HG03520 (cell line): ENCODE results near the gene ZFYVE19.
A peak's percentile ranks its signal among the peaks of the same experiment; 100 is the strongest.

Source experiments
- ATAC-seq: cut with Tn5 transposase; IDR thresholded peaks from one replicate; pipeline ENCODE4 v1.9.1; 2021; ENCODE audit warnings: mild to moderate bottlenecking, moderate library complexity; ENCODE audit not compliant: unreplicated experiment

Gene ZFYVE19

GRCh38 chr15:40807028-40807887 lies at the start of gene ZFYVE19, which contains the start of gene DNAJC17:
Gene ZFYVE19 (plus strand): TSS chr15:40807089. CDS start chr15:40807590, 501 bp downstream.
Gene DNAJC17 (minus strand): TSS chr15:40807473. CDS start chr15:40807446, 27 bp downstream.
- ATAC-seq, result peak; percentile 90

GRCh38 chr15:40759961-40760360 lies 46.9 kb upstream of the ZFYVE19 start:
- ATAC-seq, result no peak

GRCh38 chr15:40762919-40763800 lies 43.7 kb upstream of the ZFYVE19 start:
- peak; percentile 4 for ATAC-seq

- peak; percentile 58 for ATAC-seq
Observed at GRCh38 chr15:40763801-40764628, 42.9 kb upstream of the ZFYVE19 start, which contains the start of gene GCHFR. Gene GCHFR (plus strand): TSS chr15:40764068. CDS start chr15:40764181, 113 bp downstream.

- ATAC-seq, result no peak
Observed at GRCh38 chr15:40764629-40765103, 42.2 kb upstream of the ZFYVE19 start.

- no peak for ATAC-seq
Observed at GRCh38 chr15:40766194-40766815, 40.6 kb upstream of the ZFYVE19 start.

GRCh38 chr15:40766906-40767837 lies 39.7 kb upstream of the ZFYVE19 start:
- ATAC-seq, result no peak

GRCh38 chr15:40767838-40768500 lies 38.9 kb upstream of the ZFYVE19 start:
- ATAC-seq, result no peak

GRCh38 chr15:40768521-40769273 lies 38.2 kb upstream of the ZFYVE19 start:
- no peak for ATAC-seq

GRCh38 chr15:40769274-40770146 lies 37.4 kb upstream of the ZFYVE19 start, which contains the start of gene C15orf62:
Gene C15orf62 (plus strand): TSS chr15:40769980. CDS start chr15:40770496, 516 bp downstream.
- no peak for ATAC-seq

GRCh38 chr15:40770147-40770721 lies 36.7 kb upstream of the ZFYVE19 start:
- no peak for ATAC-seq

- ATAC-seq, result no peak
Observed at GRCh38 chr15:40771242-40771641, 35.6 kb upstream of the ZFYVE19 start.

- no peak for ATAC-seq
Observed at GRCh38 chr15:40772014-40772413, 34.9 kb upstream of the ZFYVE19 start.

GRCh38 chr15:40773496-40773895 lies 33.4 kb upstream of the ZFYVE19 start:
- ATAC-seq, result no peak

GRCh38 chr15:40773902-40774301 lies 33.0 kb upstream of the ZFYVE19 start:
- no peak for ATAC-seq

GRCh38 chr15:40775007-40775406 lies 31.9 kb upstream of the ZFYVE19 start:
- no peak for ATAC-seq
